Measurements from ENCODE around the gene THBS2.
"Not testable (repeated sequence)": the region's sequence is repeated elsewhere in the genome, so short reads cannot be mapped to it uniquely, and the experiment has no call there.

Gene THBS2

GRCh38 chr6:169253337-169254238 lies at the start of gene THBS2:
Gene THBS2 (minus strand): TSS chr6:169253846. CDS start chr6:169250784, 3,062 bp downstream.
- peak; percentile 96 for DNase-seq (ENCODE audit: low read depth)

- no peak for DNase-seq (ENCODE audit: low read depth)
Observed at GRCh38 chr6:169302716-169303115, 49.1 kb upstream of the THBS2 start.

GRCh38 chr6:169302255-169302654 lies 48.6 kb upstream of the THBS2 start:
- DNase-seq (ENCODE audit: low read depth), result no peak

- DNase-seq (ENCODE audit: low read depth), result no peak
Observed at GRCh38 chr6:169300916-169301315, 47.3 kb upstream of the THBS2 start.

- not testable (repeated sequence) for DNase-seq (ENCODE audit: low read depth)
Observed at GRCh38 chr6:169298626-169299025, 45.0 kb upstream of the THBS2 start.

- no peak for DNase-seq (ENCODE audit: low read depth)
Observed at GRCh38 chr6:169296622-169297021, 43.0 kb upstream of the THBS2 start.

GRCh38 chr6:169296170-169296569 lies 42.5 kb upstream of the THBS2 start:
- DNase-seq (ENCODE audit: low read depth), result no peak

GRCh38 chr6:169293196-169293595 lies 39.5 kb upstream of the THBS2 start:
- DNase-seq (ENCODE audit: low read depth), result no peak

- DNase-seq (ENCODE audit: low read depth), result peak; percentile 93
Observed at GRCh38 chr6:169292338-169293124, 38.9 kb upstream of the THBS2 start.

GRCh38 chr6:169291646-169292337 lies 38.1 kb upstream of the THBS2 start:
- no peak for DNase-seq (ENCODE audit: low read depth)

GRCh38 chr6:169291148-169291547 lies 37.5 kb upstream of the THBS2 start:
- DNase-seq (ENCODE audit: low read depth), result no peak

- DNase-seq (ENCODE audit: low read depth), result no peak
Observed at GRCh38 chr6:169289619-169290339, 36.1 kb upstream of the THBS2 start.

- no peak for DNase-seq (ENCODE audit: low read depth)
Observed at GRCh38 chr6:169289257-169289618, 35.6 kb upstream of the THBS2 start.

- DNase-seq (ENCODE audit: low read depth), result peak; percentile 43
Observed at GRCh38 chr6:169288591-169288990, 34.9 kb upstream of the THBS2 start.

GRCh38 chr6:169287675-169288074 lies 34.0 kb upstream of the THBS2 start:
- DNase-seq (ENCODE audit: low read depth), result no peak

GRCh38 chr6:169286961-169287360 lies 33.3 kb upstream of the THBS2 start:
- DNase-seq (ENCODE audit: low read depth), result no peak

- DNase-seq (ENCODE audit: low read depth), result no peak
Observed at GRCh38 chr6:169285165-169285564, 31.5 kb upstream of the THBS2 start.

GRCh38 chr6:169283924-169284323 lies 30.3 kb upstream of the THBS2 start:
- DNase-seq (ENCODE audit: low read depth), result no peak

GRCh38 chr6:169282043-169282442 lies 28.4 kb upstream of the THBS2 start:
- DNase-seq (ENCODE audit: low read depth), result no peak

- no peak for DNase-seq (ENCODE audit: low read depth)
Observed at GRCh38 chr6:169277619-169278018, 24.0 kb upstream of the THBS2 start.

GRCh38 chr6:169274781-169275180 lies 21.1 kb upstream of the THBS2 start:
- DNase-seq (ENCODE audit: low read depth), result no peak

GRCh38 chr6:169273511-169273910 lies 19.9 kb upstream of the THBS2 start:
- no peak for DNase-seq (ENCODE audit: low read depth)

Measured in GM04504 (cell line).